GM21717 (cell line): ENCODE results near the gene FRRS1.

ENCODE experiments used
- ATAC-seq: cut with Tn5 transposase; IDR thresholded peaks from one replicate; pipeline ENCODE4 v1.9.1; 2021; ENCODE audit warnings: mild to moderate bottlenecking, moderate library complexity; ENCODE audit not compliant: unreplicated experiment

FRRS1 gene

DNA sequence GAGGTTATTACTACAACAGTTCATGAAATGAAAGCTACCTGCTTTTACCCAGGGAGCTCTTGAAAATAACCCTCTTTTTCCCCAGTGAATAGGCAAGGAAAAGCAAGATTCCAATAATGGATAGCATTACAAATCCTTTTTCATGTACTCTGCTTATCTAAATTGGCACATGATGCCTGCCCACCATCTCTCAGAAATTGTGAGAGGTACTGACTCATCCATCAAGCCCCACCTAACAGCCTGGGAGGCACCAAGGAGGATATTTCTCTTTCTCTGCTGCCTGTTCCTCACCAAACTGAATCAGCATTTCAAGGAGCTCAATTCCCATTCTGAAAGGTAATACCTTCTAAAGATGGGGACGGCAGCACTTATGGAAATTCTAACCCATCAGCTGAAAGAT, 86.2 kb downstream of the FRRS1 start:
- no peak for ATAC-seq

- ATAC-seq, result no peak
Observed at GRCh38 chr1:99677416-99677815, 89.0 kb downstream of the FRRS1 start.

GRCh38 chr1:99676876-99677275, 89.6 kb downstream of the FRRS1 start:
- ATAC-seq, result no peak

GRCh38 chr1:99675994-99676393, 90.4 kb downstream of the FRRS1 start:
- ATAC-seq, result no peak

DNA sequence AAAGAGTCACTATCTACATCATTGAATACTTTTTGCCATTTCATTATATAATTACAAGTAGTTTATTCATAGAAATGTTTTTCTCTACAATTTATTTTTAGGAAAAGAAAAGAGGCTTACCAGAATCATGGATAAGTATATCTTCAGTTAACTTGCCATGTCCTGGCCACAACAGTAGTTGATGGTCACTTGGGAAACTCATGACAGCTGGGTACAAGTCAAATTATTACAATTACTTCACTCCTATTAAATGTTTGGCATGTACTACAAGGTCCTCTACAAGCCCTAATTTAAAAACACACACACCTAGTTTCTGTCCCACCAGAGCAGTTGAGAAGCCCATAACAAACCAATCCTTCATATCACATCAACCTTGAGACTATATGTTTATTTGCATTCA, 91.1 kb downstream of the FRRS1 start:
- ATAC-seq, result no peak

DNA sequence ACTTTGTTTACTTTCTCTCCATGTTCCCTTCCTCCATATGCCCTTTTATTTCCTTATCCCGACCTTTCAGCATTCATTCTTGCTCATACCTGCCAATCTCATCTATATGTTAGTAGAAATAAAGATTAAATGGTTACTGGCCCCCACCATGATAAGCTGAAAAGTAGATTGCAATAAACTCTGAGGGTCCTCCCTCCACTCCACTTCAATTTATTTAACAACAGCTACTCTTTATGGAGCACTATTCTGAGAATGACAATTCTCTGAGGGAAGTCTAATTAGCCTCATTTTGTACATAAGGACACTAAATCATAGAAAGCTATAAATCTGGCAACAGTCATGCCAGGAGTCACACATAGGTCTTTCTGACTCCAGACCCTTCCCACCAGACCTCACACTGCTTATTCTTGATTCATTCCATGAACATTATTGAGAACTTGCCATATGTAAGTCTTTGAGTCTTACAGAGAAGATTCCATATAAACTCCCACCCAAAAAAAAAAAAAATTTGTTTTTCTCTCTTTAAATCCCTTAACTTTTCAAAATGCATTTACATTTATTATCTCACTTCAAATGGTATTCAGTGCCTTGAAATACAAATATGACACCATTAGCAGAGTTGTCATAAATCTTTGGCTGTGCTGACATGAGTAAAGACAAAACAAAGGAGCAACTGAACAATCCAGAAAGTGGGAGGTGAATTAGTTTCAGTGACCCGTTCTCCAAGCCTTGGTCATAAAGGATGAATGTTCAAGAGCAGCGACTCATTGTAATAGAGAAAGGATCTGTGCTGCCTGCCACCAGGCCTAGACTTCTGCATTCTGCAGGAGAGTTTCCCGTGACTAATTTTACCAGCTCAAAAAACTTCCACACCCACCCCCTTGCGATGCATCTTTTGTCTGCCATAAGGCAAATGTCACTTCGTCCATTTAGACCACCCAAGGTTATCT, 92.0 kb downstream of the FRRS1 start:
- no peak for ATAC-seq

GRCh38 chr1:99673315-99673714, 93.1 kb downstream of the FRRS1 start:
- ATAC-seq, result no peak

DNA sequence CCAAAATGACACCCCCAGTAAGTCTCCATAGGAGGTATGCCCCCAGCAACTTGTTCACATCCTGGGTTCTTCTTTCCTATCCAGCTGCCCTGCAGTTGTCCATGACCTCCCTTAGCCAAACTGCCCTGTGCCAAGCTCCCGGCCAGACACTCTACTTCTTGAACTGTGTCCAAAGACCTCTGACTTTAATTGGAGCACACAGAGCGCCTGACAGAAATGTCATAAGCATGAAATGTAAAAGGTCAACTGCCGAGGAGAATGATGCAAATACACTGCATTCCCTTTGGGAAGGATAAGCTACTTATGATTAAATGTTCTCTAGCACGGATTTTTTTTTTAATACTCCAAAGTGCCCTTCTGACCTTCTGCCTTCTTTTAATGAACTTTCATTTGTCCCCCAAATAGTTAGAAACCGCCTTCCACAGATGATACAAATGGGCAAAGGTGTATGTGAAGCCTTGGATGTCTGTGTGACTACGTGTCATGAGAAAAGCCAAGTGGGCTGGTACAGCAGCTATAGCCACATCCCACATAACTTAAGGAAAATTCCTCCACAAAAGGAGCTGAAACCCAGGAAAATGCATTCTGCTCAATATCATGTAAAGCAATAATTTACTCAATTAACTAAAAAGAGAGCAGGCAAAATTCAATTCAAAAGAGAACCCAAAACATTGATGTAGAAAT, 93.8 kb downstream of the FRRS1 start:
- no peak for ATAC-seq

- ATAC-seq, result no peak
Observed at GRCh38 chr1:99672038-99672437, 94.4 kb downstream of the FRRS1 start.

- ATAC-seq, result no peak
Observed at GRCh38 chr1:99670583-99670982, 95.9 kb downstream of the FRRS1 start.

GRCh38 chr1:99669821-99670220, 96.6 kb downstream of the FRRS1 start:
- ATAC-seq, result no peak

GRCh38 chr1:99669376-99669775, 97.1 kb downstream of the FRRS1 start:
- ATAC-seq, result no peak

DNA sequence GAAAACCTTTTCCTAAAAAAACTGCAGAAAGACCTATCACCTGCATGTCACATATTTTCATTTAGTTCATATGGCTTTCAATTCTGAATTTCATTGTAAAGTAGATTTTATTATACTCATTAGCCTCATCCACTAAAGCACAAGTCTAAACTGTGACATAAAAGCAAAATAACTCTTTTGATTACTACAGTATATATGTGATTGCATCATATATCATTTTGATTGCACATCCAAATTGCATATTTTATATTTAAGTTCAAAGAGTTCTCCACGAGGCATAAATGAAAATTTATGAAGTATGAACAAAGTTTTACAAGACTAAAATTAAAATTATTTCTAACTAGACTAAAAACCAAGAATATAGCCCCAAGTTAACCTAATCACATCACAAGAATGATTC, 101.2 kb downstream of the FRRS1 start:
- no peak for ATAC-seq

DNA sequence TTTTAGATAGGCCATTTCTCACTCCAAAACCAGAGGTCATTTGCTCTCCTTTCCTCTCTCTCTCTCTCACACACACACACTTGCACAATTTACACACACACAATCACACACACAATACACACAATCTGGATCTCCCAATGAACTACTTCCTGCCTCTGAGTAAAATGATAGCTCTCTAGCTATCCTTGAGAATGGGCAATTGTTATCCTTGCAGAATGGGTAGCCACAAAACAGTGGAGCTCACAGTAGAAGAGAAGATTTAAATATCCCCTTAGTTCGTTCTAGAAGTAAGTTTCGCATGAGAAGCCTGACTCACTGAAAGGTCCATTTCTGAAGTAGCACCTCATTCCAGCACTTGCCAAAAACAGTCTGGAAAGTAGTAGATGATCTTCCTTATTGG, 102.9 kb downstream of the FRRS1 start:
- no peak for ATAC-seq

DNA sequence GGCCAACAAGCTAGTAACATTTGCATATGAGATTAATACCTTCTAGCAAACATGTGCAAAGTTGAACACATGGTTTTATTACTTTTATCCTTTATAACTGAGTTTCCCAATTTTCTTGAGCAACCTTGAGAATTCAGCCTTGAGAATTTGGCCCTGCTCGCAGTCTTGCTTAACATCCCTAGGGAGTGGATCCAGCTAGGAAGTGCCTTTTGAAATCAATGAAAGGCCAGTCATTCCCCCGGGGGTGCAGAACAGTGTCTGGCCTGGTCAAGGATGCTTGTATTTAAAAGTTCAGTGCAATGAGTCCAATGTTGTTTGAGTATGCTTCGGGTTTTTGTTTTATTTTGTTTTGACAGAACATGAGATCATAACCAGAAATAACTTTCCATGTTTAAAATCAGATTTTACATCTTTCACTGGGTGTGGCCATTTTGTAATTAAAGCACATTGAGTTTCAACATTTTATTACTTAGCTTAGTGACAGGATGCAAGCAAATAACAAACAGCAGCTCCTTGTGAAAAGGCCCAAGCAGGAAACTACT, 103.8 kb downstream of the FRRS1 start:
- ATAC-seq, result no peak

GRCh38 chr1:99661780-99662179, 104.7 kb downstream of the FRRS1 start:
- no peak for ATAC-seq

DNA sequence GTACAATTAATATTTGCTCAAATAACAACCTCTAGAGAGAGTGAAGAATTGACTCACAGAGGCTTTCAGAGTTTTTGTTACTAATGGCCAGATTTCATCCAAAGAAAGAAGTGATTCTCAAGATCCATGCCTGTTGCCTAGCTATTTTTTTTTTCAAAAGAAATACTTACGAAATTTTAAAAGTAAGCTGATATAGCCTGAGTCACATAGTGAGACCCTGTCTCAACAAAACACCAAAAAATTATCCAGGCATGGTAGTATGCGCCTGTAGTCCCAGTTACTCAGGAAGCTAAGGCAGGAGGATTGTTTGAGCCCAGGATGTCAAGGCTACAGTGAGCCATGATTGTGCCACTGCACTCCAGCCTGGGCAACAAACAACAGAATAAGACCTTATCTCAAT, 105.9 kb downstream of the FRRS1 start:
- ATAC-seq, result no peak

GRCh38 chr1:99659755-99660210, 106.7 kb downstream of the FRRS1 start:
- ATAC-seq, result no peak
